Activated T-cell treated with anti-CD3 and anti-CD28 coated beads for 4 hours (primary cell): Measurements from ENCODE around the gene FBXL15.
"Not testable (repeated sequence)": the region's sequence is repeated elsewhere in the genome, so short reads cannot be mapped to it uniquely, and the experiment has no call there.

Experiments
- DNase-seq: peaks from one replicate; pipeline ENCODE4 v3.0.0-alpha.2; 2020

Gene FBXL15

DNA sequence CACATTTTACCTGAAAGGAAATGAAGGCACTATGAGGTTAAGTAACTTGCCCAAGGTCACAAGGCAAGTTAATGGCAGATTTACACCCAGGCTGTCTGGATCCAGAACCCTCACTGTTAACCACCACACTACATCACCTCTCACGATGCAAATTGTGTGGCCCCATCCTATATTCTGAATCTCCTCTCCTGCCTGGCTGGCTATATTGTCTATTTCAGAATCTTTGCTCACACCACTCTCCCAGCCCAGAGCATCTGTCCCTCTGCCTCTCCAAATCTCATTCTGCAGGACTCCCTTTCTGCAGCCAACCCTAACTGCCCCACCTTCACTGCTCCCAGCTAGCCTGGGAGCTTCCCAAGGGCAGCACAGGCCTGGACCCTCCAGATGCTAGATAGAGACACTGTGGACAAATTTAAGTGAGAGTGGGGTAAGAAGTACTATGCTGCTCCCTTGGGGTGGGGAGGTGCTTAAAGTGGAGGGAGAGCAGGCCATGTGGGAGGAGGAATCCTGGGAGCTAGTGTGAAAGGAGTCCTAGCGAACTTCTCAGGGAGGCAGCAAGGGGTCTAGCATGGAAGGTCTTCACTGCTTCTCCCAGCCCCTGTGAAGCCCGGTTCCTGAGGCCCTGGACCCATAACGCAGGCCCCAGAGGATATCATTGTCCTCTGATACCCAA lies 11.0 kb downstream of the FBXL15 start:
- no peak for DNase-seq

DNA sequence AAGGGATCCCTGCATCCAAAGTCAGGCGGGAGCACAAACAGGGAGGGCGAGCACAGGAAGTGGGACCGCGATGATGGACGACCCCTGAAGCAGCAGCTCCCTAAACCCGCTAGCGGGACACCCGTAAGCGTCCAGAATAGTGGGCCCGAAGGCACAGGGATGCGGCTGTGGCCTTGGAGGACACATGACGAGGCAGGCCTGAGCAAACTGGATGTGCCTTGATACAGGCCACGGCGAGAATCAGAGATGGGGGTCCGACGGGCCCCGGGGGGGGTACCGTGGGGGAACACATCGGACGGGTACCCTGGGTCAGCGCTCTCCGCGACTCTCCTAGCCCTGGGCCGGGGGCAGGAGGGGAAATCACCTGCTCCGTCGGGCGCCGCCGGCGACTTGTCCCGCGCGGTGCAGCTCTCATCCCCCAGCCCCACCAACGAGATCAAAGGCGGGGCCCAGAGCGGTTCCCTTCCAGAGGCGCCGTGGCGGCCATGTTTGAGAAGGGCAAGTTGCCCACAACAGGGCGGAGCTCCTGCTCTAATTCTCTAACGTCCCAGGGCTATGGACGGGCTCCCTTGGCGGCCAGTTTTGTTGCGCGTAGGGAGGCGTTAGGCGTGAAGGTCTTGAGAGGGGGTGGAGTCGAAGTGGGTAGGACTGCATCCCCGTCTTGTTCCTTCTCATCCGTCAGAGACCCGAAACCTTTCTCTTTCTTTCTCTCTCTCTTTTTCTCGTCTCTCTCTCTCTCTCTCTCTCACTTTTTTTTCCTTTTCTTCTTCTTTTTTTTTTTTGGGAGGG lies 11.7 kb downstream of the FBXL15 start, which contains the start of gene CUEDC2:
CUEDC2 (minus strand) TSS at position 413 of the 789 bp plus-strand sequence. CDS start 7,386 bp downstream, outside the sequence.
- peak; percentile 91 for DNase-seq

DNA sequence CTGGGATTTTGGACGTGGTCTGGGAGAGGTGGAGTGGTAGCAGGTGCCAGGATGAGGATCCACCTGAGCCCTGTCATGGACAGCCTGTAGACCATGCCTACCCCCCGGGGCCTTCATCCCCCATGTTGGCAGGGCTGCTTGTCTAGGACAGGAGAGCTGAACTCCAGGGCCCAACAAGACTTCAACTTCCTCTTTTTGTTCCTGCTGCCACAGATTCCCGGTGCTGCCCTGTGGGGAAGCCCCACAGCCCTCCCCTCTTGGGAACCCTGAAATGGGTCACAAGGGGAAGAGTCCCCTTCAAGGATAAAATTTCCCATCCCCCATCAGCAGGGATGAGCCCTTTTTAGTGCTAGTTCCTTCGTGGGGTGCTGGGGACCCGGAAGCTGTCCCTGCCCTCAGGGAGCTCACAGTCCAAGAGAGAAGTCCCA lies 13.0 kb downstream of the FBXL15 start:
- no peak for DNase-seq

DNA sequence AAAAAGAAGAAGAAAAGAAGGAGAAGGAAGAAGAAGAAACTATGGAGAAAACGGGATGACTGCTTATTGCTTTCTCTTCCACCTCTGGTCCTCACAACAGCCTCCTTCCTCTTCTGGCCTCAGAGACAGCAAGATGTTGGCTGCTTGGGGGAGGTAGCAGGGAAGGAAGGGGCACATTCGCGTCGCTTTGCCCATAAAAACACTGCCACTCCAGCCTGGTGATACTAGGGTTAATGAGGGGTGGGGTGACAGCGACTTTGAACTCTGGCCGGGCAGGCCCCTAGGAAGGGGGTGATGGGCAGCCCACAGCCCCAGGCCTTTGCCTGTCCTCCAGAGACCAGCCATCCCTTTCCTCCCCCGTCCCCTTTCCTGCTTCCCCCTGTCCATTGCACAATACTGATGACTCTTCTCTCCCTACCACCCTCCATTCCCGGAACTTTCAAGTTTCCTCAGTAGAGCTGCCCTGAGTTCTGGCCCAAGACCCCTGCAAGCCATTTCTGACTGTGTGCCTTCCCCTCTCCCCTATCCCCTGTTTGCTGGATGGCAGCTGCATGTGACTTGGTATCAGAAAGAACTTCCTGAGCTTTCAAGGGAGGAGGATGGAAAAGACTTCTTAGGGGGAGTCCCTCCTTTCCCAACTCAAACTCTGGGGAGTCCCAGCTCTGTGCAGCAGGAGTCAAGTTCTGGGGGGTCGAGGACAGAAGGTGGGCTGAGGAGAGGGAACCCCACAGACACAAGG lies 13.9 kb downstream of the FBXL15 start:
- DNase-seq: no peak

DNA sequence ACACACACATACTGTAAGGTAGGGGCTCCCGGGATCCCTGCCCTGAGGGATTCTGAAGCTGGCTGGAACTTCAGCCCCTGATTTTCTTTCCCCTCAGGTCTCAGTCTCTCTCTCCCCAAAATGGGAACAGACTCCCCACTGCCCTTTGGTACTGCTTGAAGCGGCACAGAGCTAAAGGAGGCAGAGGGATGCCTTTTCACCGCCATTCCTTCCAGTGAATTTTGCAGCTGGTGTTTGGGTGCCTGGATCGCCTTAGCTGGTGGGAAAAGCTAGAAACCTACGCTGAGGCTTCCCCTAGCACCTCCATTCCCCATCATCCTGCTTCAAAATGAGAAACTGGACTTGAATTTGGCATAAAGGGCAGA lies 14.5 kb downstream of the FBXL15 start:
- DNase-seq: no peak

DNA sequence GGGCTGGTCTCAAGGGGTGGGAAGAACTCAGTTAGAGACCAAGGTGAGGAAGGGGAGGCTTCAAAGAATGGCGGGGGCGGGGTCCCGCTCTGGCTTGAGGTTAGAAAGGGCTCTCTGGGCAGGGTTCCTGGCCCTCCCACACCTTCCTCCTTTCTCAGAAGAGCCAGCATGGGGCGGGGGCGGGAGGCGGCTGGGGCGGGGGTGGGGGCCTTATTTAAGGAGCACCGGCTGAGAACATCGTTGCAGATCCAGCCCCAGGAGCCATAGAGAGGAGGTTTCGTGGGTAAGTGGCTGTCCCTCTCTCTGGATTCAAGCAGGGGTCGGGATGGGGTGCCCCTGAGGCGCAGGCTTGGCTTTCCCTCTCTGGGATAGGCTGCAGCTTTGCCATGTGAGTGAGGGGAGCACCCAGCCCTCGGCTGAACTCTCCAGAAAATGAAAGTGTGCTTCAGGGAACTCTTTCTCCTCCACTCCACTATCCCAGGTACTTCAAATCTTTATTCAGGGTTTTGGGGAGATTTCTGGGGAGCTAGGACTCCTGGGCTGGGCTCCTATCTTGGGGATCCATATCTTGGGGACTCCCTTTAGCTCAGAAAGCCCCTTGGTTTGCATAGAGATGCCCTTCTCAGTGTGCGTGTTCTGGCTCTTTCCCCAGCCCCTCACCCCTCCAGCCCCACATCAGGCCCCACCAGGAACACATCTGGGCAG lies 15.0 kb downstream of the FBXL15 start:
- peak; percentile 35 for DNase-seq

DNA sequence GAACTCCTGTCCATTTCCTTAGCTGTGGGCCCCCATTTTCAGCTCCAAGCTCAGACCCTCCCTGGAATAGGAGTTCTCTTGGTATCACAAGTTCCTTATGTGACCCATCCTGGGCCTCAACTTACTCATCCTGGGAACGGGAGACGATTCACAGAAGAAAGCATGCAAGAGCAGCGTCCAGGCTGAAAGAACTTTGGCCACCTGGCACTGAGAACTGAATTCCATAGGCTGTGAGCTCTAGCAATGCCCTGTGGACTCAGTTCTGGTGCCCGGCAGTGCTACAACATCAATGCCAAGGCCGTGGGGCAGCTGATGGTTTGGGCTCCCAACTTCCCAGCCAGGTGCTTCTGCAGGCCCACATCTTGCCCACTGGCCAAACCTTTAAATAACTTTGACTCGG lies 15.7 kb downstream of the FBXL15 start:
- no peak for DNase-seq

DNA sequence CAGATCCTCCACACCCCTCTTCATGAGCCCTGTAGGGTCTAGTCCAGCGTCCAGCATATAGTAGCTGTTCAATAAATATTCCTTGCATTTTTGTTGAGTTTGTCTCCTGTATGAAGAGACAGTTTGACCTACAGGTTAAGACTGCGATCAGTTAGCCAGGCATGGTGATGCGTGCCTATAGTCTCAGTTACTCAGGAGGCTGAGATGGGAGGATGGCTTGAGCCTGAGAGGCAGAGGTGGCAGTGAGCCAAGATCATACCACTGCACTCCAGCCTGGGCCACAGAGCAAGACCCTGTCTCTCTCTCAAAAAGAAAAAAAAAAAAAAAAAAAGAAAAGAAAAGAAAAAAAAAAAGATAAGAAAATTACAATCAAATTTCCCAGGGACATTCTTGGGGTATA lies 16.9 kb downstream of the FBXL15 start:
- DNase-seq: no peak

DNA sequence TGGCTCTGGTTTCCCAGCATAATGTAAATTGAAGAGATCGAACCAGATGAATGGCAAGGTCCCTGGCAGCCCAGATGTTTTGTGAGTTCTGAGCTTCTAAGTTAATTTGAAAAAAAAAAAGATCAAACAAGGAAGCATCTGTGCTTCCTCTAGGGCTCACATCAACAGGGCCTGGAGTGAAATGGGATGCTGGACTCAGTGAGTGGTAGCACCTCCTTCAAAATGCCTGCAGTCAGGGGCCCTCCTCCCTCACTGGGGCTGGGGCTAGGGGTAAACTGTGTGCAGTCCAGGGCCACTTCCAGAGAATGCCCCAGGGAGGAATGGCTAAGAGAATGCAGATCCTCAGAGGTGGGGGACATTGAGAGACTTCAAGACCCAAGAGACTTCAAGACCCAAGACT lies 17.7 kb downstream of the FBXL15 start:
- no peak for DNase-seq

DNA sequence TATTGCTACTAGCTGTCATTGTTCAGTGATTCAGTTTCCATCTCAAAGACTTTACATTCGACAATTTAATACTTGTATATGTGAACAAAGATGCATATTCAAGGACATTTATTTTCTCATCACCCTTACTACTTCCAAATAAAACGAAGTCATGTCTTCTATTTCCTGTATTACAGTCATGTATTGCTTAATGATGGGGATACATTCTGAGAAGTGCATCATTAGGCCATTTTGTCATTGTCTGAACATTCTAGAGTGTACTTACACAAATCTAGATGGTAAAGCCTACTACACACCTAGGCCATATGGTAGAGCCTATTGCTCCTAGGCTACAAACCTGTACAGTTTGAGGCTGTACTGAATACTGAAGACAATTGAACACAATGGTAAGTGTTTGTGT lies 24.2 kb downstream of the FBXL15 start:
- no peak for DNase-seq

DNA sequence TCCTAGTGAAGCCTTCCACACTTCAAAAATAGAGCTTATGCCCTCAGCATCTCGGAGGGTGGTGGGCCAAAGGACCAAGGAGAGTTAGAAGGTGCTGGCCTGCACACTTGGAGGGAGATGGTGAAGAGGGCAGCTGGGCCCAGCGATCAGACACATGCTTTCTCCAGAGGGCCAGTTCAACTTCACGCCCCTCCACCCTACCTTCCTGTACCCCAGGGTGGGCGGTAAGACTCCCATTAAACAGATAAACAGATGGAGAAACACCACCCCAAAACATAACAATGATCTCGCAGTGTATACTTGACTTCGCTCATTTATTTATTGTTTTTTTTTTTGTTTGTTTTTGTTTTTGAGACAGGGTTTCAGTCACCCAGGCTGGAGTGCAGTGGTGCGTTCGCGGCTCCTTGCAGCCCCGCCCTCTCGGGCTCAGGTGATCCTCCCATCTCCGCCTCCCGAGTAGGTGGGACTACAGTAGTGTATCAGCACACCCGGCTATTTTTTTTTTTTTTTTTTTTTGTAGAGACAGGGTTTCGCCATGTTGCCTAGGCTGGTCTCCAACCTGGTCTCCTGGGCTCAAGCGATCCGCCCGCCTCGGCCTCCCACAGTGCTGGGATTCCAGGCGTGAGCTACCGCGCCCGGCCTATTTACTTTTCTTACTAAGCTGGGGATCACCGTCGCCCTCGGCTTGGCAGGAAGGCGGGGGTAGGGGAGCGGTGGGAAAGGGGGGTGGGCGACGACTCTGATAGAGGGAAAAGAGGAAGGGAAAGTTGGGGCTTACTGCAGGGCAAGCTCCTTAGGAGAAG lies 28.9 kb downstream of the FBXL15 start:
- peak; percentile 80 for DNase-seq

DNA sequence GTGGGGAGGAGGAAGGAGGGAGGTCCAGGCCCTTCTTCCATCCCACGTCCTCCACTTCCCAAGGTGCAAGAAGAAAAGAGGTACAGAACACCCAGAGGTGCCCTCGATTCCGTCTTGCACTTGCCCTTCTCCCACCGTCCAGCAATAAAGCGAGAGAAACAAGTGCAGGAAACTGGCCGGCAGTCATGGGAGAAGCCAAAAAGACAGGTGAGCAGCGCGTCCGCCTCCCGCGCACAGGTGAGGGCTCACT lies 29.4 kb downstream of the FBXL15 start:
- no peak for DNase-seq

DNA sequence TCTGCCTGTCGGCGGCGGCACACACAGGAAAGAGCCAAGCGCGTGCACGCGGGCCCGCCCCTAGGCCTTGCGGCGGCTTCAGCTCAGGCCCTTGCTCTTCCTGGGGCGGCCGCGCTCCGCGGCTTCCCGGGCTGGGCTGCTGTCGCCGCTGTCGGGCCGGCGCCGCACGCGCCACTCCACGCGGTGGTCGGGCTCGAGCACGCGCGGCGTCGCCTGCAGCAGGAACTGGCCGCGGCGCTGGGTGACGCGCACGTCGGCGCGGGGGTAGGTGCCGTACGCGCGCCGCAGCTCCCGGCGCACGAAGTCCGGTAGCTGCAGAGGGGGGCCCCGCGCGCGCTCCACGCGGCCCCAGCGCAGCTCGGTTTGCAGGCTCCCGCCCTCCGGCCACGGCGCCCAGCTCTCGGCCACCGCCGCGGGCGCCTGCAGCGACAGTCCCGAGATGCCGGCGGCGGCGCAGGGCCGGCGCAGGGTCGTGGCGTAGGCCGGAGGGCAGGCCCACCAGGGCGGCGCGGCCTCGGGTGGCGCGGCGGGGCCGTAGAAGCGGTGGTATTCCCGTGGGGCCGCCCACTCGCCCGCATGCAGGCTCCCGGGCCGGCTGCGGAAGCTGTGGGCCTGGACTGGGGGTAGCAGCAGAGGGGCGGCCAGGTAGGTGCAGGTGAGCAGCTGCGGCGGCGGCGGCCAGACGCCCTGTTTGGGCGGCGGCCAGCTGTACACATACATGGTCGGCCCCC lies 29.9 kb downstream of the FBXL15 start:
- peak; percentile 65 for DNase-seq

DNA sequence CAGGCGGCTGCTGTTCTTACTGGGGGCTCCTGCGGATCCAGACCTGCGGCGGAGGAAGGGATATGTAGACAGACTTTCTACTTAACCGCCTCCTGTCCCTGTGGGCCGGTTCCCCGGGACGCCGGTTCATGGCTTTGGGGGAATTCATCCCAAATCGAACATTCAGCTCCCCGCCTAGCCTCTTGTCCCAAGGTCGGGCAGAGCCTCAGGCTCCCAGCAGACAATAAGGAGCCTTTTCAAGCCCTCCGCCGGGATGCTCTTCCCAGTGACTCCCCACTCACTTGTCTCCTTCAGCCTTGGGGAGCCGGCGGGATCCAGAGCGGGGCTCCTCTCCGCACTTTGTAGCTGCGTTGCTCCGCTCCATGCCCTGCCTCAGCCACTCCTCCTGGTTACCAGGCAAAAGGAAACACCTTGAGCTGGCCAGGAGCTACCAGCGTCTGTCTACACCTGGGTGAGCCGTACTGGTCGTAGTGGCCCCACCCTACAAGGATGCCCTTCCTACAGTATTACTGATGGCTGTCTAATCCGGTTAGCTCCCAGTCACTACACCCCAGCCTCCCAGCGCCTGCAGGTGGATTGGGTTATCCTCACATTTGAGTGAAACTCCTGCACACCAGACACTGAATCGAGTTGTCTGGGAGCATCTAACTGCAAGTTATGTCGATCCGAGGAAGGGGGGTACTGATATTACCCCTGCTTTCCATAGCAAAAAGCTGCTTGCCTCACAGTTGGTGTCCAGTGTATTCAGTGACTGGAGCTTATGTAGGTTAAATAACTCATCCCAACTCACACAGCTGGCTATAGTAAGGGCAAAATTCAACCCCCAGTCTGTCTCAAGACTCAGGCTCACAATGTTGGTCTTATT lies 30.7 kb downstream of the FBXL15 start, which contains the start of gene C10orf95:
C10orf95 (minus strand) TSS at position 439 of the 865 bp plus-strand sequence. CDS start 450 bp downstream, outside the sequence.
- DNase-seq: no peak

DNA sequence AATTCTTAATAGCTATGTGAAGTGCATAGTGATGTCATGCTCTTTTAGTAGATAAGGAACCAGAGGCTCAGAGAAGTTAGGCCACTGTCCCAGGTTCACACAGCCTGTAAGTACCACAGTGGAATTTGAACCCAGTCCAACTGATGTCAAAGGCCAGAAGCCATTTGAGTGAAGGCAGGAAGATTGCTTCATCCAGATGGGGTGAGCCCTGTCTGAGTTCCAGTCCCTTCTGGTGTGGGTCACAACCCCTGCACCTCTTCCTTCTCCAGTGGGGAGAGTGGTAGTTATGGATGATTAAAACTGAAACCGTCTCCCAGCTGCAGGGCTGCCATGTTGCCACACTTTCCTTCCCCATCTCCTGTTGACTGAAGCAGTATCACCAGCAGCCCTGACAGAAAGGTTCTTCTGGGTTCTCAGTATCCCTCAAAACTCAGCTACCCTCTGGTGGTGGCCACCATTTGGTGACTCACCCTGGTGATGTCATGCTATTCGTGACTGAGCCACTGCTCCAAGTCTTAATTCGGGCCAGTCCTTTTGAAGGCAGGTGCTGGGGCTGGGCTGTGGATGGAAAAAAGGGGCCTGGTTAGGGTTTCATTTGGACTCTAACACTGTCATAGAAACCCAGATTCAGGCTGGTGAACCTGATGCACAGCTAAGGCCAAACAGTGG lies 32.2 kb downstream of the FBXL15 start:
- no peak for DNase-seq

DNA sequence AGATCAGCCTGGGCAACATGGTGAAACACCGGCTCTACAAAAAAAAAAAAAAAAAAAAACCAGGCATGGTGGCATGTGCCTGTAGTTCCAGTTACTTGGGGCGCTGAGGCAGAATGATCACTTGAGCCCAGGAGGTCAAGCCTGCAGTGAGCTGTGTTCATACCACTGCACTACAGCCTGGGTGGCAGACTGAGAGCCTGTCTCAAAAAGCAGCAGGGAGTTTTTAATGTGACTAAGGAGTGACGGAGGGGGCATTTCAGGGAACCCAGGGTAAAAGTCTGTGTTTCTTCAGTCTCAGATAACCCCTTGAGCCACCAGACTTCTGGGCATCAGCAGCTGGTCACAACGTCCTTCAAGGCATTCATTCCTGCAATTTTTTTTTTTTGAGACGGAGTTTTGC lies 32.9 kb downstream of the FBXL15 start:
- no peak for DNase-seq

DNA sequence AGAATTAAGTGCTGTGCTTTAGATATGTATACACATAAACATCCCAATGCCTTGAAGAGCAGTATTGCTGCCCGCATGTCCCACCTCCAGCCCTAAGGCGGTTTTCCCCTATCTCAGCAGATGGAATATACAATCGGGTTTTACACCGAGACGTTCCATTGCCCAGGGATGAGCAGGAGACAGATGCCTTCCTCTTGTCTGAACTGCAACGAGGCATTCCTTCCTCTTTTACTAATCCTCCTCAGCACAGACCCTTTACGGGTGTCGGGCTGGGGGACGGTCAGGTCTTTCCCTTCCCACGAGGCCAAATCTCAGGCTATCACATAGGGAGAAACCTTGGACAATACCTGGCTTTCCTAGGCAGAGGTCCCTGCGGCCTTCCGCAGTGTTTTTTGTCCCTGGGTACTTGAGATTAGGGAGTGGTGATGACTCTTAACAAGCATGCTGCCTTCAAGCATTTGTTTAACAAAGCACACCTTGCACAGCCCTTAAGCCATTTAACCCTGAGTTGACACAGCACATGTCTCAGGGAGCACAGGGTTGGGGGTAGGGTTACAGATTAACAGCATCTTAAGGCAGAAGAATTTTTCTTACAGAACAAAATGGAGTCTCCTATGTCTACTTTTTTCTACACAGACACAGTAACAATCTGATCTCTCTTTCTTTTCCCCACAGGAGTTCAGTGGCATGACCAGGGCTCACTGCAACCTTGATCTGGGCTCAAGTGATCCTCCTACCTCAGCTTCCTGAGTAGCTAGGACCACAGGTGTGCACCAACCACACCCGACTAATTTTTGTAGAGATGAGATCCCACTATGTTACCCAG lies 34.2 kb downstream of the FBXL15 start:
- DNase-seq: not testable (repeated sequence)

DNA sequence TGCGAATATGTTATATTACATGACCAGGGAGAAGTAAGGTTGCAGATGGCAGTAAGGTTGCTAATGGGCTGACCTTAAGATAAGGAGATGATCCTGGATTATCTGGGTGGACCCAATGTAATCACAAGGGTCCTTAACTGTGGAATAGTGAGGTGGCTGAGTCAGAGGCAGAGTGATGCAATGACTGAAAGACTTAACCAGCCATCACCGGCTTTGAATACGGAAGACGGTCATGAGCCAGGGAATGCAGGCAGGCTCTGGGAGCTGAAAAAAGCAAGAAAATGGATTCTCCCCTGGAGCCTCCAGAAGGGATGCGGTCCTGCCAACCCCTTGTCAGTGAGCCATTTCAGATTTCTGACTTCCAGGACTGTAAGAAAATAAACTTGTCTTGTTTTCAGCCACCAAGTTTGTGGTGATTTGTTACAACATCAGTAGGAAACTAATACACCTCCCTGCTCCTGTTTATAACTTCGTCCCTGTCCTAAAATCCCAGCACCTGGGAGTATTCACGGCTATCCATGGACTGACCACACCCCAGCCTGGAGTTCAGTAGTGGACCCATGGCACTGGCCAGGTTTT lies 35.3 kb downstream of the FBXL15 start:
- no peak for DNase-seq
